Cerebellar nuclear complex (tissue), 1 donor: ENCODE results near the gene ANTKMT.
"Not testable (repeated sequence)": the region's sequence is repeated elsewhere in the genome, so short reads cannot be mapped to it uniquely, and the experiment has no call there.

Experiments
- DNase-seq, 2 experiments: peaks; one replicate each; lab custom pipeline; 2025; lab: John Stamatoyannopoulos, UW

Gene ANTKMT

DNA sequence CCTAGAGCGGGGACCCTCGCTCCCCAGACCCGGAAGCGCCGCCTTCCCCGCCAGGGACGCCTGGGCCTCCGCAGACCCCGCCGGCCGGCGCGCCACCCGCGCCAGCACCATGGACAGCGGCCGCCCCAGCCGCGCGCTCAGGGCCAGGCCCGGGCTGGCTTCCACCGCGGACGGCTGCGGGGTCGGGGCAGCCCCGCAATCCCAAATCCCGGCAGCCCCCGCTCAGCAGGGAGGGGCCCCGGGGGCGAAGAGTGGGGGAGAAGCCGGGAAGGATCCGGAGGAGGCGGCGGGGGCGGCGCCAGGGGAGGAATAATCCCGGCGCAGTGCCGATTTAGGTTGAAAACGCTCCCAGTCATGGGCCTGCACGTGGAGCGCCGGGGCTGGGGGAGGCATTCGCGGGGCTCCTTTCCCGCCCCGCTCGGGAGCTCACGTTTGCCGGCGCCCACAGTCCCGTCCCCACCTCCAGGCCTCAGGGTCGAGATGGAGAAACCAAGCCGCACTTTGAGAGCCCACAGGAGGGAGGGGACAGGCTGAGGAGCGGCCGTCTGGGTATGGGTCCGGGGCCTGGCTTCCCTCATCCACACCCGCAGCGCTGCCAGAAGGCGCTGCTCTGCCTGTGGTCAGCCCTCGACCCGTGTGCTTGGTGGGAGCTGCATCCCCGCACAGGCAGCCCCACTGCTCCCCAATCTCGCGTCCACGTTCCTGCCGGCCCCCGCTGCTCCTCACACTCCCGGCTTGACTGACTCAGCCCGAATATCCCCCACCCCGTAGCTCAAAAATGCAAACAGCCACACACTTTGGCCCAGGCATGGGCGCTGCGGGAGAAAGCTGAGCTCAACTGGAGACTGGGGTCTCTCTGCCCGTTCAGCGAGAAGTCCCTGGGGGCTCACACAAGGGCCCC, 20.0 kb upstream of the ANTKMT start:
- DNase-seq, result no peak

DNA sequence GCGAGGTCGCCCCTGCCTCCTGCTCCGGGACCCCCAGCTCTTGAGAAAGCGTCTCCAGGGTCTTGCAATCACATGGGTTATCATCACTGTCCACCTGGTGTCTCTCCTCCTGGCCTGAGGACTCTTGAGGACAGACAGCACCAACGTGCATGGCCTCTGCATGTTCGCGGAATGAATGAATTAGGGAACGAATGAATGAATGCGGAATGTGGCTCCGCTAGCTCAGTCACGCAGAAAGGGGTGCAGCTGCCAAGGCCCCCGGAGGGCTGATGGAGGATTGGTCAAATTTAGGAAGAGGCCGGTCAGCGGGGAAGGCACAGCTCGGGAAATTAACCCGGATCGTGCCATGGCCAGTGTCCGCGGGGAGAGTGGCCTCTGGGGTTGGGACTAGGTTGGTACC, 18.6 kb upstream of the ANTKMT start:
- no peak for DNase-seq

DNA sequence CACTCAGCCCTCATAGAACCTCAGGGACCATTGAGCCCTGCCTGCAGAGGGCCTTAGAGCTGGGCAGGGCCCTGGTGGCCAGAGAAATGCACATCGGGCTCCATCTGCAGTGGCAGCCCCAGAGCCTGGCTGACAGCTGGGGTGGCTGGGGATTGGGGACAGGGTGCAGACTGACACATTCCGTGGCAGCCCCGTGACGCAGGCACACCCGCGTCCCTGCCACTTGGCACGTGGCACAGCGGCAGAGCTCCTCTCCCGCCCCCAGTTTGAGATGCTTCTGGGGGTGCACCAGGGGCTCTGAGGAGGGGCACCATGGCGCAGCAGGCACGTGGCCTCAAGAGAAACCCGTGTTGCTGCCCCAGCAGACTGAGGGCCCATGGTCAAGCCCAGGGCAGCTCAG, 17.5 kb upstream of the ANTKMT start:
- no peak for DNase-seq

DNA sequence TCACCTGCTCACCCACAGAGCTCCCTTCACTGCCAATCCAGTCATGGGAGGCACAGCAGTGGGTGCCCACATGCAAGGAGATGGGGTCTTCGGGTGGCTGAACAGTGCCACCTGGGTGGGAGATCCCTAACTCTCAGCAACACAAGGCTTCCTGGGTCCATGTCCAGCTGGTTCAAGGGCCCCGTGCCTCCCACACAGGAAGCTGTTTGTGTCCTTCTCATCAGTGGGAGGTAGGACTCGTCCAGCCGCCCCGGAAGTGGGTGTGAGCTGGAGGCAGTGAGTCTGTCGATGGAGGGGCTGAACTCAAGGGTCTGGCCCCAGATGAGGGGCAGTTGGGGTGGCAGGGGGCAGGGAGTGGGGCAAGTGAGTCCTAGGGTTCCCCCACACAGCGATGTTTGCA, 16.9 kb upstream of the ANTKMT start:
- DNase-seq, result no peak

DNA sequence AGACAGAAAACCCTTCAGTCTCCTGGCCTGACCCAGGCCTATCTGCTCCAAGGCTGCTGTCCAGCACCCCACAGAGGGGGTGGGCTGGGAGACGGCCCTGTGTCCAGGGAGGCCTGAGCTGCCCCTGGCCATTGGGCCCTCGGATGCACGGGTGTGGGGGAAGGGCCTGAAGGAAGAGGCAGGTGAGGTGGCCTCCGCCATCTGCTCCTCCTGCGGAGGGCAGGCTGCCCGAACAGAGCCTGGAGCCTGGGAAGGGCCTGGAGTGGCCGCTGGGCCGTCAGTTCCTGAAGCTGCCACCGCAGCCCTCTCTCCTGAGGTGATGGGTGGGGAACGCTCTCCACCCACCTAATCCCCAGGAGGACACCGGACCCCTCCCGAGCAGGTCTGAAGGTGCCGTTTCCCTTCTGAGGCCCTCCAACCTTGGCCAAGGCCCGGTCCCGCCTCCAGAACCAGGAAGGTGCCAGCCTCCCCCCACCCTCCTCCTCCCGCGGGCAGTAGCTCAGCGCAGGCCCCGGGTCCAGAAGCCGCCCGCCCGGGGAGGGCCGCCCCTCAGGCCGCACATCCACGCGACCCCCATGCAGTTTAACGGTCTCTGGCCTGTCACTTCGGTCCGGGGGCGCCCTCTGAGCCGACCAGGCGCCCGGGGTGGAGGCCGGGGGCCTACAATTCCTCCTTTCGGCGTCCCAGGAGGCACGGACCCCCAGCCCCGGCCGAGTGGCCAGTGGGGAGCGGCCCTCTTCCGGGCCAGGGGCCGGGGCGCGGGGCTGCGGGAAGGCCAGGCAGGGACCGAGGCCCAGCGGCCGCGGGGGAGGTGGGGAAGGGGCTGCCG, 16.2 kb upstream of the ANTKMT start:
- no peak for DNase-seq

DNA sequence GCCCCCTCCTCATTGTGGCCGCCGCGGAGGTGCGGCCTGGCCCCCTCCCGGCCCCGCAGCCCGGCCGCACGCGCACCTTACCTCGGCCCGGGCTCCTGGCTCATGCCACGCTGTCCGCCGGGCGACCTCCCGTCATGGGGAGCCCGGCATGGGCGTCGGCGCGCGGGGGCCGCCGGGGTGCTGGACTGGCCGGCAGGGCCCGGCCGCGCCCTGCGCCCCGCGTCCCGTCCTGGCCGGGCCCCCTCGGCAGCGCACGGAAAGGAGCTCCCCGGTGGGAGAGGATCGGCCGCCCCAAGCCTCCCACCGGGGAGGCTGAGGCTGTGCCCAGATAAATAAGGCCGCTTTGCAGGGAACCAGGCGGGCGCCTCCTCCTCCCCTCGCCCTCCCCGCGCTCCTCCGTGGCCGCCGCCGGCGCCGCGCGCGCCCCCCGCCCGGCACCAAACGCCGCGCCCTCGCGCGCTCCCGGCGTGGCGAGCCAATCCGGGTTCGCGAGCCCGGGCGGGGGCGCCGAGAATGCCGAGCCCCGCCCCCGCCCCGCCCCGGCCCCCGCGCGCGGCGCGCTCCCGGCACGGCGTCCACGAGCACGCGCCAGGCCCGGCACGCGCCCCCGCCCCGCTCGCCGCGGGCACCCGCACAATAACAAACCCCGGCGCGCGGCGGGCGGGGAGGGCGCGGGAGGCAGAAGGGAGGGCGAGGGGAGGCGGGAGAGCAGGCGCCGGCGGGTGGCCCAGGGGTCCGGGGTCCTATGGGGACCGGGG, 15.3 kb upstream of the ANTKMT start, which contains the start of gene FBXL16:
Gene FBXL16, minus strand, starts transcription at position 371 of the 758 bp plus-strand sequence. CDS start 8,396 bp downstream, outside the sequence.
- no peak for DNase-seq

DNA sequence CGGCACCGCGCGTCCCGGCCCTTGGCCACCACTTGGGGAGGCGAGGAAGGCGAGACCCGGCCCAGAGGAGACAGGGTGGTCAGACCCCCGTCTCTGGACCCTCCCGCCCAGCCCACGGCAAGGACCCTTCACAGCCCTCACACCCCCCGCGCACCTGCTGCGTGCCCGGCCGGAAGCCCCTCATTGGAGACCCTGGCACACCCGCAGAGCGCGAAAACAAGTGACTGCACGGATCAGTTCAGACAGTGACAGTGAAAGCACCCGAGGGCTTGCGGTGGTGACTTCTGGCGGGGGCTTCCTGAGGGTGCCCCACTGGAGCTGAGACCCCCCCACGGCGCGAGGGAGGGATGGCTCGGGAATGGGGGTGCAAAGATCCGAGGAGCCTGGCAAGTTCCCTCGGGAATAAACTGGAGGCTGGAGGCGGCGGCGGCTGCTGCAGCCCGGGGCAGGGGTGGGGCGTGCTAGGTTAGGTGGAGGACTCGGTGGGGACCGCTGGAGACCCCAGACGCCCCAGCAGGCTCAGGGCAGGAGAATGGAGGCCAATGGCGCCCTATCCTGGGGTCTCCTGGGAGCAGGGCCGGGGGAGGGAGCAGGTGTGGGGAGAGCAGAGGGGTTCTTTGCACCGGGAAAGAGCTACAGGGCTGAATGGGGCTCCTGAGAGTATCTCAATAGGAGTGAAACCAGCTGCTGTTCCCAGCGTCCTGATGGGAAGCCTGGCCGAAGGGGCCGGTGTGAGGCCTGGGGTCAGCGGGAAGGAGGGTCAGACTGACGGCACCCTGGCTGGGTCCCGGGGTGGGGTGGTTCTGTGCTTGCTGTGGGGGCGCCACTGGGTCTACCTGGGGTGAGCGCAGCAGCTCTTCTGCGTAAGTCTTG, 14.5 kb upstream of the ANTKMT start:
- no peak for DNase-seq

DNA sequence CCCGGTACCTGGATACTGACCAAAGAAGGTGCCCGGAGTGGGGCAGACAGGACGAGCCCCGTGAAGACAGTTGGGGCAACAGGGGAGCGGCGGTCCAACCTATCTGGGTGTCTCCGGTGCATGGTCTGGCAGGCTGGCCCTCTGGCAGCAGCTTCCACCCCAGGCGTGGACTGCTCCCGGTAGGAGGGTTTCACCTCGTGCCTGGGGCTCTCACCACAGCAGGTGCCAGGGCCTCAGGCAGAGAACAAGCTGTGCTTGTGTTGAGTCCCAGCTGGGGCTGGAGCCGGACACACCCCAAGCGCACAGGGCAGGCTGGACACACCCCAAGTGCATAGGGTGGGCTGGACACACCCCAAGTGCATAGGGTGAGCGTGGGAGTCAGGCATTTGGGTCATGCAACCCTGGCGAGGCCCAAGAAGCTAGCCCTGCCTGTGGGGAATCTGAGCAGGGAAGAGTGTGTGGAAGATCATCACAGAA, 13.8 kb upstream of the ANTKMT start:
- DNase-seq, result no peak

DNA sequence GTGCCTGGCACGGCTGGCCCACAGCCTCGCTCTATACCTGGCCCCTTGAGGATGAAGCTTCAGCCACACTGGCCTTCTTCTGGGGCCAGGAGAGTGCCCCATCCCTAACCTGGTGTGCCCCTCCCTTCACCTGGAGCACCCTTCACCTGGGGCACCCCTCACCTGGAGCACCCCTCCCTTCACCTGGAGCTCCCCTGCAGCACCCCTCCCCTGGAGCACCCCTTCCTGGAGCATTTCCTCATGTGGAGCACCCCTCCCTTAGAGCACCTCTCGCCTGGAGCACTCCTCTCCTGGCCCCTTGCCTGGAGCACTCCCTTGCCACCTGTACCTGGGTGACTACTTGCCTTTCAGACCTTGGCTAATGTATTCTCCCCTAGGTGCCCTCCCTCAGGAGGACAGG, 12.9 kb upstream of the ANTKMT start:
- DNase-seq, result no peak

DNA sequence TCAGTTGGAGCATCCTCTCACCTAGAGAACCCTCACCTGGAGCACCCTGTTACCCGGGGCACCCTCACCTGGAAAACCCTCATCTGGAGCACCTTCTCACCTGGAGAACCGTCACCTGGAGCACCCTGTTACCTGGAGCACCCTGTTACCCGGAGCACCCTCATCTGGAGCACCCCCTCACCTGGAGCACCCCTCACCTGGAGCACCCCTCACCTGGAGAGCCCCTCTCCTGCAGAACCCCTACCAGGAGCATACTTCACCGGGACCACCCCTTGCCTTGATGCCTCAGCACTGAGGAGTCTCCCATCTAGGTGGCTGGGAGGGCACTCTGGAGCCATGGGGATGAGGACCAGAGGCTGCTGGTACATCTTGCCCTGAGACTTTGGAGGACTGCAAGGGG, 12.0 kb upstream of the ANTKMT start:
- no peak for DNase-seq

DNA sequence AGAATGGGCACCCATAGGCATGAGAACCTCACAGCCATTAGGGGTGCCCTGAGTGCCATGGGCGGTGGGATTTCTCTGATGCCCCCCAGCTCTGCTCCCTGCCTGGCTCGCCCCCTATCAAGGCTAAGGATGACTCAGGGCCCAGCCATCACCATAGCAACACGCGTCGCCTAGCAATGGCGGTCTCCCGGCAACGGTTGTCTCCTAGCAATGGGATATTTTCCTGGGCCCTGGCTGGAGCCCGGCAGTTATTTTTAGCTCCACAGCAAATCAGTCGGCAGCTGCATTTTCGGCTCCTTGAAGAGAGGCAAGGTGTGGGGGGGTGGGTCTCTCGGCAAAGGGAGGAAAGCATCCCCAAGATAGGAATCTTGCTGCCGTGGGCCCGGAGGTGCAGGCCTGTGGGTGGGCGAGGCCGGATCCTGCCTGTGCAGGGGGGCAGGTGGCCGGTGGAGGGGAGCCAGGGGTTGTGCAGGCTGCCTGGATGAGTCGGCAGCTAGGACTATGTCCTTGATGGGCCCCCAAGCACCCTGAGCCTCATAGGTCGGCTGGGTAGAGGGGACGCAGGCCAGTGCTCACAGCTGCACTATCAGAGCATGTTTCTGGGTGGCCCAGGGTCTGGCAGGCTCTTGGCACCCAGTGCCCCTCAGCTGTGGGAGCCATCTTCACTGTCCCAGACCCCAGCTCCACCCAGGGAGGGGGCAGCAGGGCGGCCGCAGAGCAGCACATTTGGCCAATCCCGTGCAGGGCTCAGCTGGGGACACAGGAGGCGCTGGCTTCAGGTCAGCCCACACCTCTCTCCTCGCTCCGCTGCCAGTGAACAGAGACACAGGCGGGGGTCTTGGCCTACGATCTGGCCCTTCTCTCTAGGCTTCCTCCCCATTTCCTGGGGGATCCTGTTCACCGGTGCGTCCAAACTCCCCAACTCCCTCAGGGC, 11.1 kb upstream of the ANTKMT start:
- DNase-seq, result peak; percentile 80 to 85

DNA sequence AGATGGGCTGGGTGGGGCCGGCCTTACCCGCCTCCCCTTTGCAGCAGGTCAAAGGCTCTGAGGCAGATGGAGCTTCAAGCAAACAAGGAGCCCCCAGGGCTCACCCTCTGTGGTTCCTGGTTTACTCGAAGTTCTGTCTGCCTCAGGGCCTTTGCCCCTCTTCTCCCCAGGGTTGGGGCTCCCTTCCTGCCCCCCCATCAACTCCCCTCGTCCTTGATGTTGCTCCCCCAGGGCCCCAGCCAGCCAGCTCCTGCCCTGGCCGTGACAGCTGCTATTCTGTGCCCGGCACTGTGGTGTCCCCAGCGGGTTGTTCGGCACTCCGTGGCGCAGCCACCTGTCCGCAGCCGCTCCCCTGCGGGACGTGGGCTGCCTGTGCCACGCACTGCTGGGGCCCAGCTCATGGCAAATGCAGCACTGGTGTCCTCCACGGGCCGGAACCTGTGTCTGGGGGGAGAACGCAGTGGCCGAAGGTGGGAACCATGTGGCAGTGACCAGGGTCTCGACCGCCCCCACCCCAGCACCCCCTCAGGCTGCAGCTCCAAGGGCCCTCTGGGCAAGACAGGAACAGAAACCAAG, 10.4 kb upstream of the ANTKMT start:
- DNase-seq, result no peak

DNA sequence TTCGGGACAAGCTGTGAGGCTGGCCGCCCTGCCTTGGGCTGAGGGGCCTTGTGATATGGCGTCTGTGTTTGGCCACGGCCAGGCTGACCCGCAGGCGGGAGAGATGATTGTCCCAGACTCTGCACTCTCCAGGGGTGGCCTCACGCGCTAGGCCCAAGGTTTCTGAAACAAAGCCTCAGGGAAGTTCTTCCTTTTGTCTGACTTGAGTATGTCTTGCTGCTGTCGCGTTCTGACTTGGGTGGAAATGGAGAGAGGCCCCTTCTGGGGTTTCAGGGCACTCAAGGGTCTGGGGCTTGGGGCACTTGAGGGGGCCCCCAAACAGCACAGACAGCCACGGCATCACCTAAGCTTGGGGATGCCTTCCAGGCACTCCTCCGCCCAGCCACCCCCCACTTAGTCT, 9.9 kb upstream of the ANTKMT start:
- no peak for DNase-seq

DNA sequence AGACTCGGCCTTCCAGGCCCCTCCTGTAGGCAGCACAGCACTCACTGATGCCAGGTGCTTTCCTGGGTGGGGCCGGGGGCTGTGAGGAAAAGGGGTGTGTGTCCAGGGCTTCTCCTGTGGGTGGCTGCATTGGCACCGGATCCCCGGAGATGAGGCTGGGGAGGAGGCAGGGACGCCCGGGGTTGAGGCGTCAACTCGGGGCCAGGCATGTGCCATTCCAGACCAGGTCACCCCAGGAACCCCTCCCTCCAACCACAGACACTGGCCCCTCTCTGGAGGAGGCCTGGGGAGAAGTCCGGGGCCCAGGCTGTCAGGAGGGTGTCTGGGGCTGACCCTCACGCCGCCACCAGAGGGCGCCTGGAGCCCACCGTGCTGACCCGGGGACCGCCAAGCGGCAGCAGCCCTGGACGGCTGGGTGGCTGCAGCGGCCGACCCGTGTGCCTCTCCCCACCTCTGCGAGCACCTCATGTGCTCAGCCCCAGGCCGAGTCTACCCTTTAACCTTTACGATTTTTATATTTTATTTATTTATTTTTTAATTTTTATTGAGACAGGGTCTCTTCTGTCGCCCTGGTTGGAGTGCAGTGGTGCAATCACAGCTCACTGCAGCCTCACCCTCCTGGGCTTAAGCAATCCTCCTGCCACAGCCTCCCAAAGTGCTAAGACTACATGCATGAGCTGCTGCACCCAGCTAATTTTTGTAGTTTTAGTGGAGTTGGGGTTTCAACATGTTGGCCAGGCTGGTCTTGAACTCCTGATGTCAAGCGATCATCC, 9.2 kb upstream of the ANTKMT start:
- DNase-seq, result no peak

DNA sequence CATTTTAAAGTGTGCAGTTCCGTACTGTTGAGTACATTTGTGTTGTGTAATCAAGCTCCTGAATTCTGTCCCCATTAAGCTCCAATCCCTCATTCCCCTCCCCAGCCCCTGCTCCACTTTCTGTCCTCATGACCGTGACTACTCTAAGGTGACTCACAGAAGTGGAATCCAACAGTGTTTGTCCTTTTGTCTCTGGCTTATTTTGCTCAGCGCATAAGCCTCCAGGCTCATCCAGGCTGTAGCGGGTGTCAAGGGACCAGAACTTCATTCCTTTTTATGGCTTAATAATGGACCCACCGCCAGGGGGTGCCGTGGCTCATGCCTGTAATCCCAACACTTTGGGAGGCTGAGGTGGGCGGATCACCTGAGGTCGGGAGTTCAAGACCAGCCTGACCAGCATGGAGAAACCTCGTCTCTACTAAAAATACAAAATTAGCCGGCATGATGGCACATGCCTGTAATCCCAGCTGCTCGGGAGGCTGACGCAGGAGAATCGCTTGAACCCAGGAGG, 8.2 kb upstream of the ANTKMT start:
- not testable (repeated sequence) for DNase-seq

DNA sequence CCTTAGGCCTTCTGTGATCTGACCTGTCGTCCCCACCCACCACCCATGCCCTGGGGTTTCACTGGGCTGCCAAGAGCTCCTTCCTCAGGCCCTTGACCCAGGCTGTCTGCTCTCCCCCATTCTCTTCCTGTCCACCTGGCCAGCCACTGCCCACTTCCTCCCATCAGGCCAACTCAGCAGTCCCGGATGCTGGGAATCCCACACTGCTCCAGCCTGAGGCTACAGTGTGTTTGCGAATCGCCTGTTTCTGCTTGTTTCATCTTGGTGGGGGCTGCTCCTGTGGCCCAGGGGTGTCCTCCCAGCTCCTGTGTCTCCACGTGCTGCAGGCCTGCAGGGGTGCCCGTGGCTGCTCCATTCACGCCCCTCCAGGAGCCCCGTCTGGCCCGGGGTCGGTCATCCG, 6.9 kb upstream of the ANTKMT start:
- no peak for DNase-seq

DNA sequence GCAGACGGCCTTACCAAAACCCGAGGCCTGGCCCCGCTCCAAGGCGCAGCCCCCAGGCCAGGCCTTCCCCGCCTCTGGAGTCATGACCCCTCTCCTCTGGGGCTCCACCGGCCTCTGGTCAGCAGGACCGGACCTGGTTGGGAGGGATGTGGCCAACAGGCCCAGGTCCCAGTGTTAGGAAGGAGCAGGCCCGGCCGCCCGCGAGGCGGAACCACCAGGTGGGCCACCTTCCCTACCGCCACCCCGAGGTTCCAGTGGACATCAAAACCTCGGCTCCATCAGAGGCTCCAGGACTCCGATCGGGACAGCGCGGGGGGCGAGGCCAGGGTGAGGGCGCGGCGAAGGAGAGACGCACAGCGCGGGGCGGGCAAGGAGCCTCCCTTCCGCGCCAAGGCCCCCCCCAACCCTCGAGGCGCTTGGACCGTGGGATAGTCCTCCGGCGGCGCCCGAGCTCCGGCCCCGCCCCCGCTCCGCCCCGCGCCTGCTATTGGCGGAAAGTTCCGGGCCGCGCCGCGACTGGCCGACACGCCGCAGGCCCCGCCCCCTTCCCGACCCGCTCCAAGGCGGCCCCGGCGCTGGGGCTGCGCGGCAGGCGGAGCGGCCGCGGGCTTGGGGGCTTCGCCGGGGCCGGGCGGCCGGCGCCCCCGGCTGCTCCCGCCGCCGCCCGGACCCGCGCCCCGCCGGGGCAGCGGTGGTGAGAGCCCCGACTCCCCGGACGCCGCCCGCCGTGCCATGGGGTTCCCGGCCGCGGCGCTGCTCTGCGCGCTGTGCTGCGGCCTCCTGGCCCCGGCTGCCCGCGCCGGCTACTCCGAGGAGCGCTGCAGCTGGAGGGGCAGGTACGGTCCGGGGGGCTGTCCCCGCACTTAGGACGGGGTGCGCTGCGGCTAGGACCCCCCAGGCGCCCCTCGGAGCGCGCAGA, 6.1 kb upstream of the ANTKMT start, which contains the start of gene METRN:
Gene METRN, plus strand, starts transcription at position 561 of the 919 bp plus-strand sequence. Its CDS starts 172 bp downstream, at position 733.
- DNase-seq, result no peak
